ENCODE measurements around the gene CYBB.
A peak's percentile ranks its signal among the peaks of the same experiment; 100 is the strongest.

Gene CYBB

DNA sequence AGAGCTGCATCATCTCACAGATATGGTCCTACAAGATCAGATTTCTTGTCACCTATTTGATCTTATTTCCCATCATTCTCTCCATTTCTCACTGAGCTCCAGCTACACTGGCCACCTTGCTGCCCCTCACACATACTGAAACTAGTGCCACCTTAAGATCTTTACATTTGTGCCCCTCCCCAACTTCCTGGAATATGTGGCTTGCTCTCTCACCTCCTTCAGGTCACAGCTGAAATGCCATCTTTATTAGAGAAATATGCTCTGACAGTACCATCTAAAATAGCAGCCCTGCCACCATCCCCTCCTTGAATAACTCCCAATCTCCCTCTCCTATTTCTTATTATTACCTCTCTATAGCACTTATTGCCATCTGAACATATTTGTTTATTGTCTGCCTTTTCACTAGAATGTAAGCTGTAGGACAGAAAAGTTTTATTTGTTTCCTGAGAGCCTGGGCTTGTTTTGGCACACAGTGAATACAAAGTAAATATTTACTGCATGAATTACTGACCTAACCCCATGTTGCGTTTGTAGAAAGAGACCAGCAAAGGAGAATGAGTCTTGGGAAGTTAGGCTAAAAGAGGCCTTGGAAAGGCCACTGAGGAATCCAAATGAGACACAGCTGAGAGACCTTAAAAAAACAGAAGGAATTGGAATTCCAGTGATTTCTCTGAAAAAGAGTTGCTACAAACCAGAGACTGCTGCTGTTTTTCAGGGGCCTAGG is 44.8 kb downstream of the CYBB start:
- TF ChIP-seq, protein P1, sequence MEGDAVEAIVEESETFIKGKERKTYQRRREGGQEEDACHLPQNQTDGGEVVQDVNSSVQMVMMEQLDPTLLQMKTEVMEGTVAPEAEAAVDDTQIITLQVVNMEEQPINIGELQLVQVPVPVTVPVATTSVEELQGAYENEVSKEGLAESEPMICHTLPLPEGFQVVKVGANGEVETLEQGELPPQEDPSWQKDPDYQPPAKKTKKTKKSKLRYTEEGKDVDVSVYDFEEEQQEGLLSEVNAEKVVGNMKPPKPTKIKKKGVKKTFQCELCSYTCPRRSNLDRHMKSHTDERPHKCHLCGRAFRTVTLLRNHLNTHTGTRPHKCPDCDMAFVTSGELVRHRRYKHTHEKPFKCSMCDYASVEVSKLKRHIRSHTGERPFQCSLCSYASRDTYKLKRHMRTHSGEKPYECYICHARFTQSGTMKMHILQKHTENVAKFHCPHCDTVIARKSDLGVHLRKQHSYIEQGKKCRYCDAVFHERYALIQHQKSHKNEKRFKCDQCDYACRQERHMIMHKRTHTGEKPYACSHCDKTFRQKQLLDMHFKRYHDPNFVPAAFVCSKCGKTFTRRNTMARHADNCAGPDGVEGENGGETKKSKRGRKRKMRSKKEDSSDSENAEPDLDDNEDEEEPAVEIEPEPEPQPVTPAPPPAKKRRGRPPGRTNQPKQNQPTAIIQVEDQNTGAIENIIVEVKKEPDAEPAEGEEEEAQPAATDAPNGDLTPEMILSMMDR (IDR thresholded peaks at IDR 0.05; ENCODE audit: low read depth, low read length): no peak
- DNase-seq (ENCODE audit: low read depth in 2 of 2): no peak
- H3K4me3 ChIP-seq (replicated peaks in 1 of 2; ENCODE audit: low read depth in 2 of 2, low read length in 2 of 2): no peak overlapping the region

DNA sequence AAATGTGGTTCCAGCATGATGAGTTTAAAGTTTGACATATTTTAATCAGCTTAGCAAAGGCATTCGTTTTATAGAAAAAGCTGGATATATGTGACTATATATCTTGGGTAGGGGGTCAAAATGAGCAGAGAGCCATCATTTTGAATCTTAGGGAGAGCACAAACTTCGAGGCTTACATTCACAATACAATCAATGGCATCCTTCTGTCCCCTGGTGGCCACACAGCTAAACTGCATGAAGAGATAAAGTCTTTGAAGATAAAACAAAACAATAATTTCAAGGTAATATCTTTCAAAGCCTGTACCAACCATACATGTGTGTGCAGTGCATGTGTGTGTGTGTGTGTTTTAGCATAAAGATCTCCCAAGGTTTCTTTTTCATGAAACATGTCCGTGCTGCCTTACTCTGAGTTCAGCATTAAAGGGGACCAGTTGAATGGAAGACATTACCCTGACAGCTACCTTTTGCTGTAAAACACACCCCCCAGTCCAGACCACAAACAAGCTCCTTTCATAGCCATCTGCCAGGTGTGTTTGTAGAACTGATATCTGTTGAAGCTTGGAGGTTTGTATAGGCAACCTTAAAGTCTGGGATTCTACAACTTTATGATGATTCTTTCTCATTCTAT is 45.5 kb downstream of the CYBB start:
- DNase-seq (ENCODE audit: low read depth in 2 of 2): peak; percentile 45 to 53
- TF ChIP-seq, protein P1 (IDR thresholded peaks at IDR 0.05; ENCODE audit: low read depth, low read length): peak; percentile 84
- no peak overlapping the region for H3K4me3 ChIP-seq (replicated peaks in 1 of 2; ENCODE audit: low read depth in 2 of 2, low read length in 2 of 2)

DNA sequence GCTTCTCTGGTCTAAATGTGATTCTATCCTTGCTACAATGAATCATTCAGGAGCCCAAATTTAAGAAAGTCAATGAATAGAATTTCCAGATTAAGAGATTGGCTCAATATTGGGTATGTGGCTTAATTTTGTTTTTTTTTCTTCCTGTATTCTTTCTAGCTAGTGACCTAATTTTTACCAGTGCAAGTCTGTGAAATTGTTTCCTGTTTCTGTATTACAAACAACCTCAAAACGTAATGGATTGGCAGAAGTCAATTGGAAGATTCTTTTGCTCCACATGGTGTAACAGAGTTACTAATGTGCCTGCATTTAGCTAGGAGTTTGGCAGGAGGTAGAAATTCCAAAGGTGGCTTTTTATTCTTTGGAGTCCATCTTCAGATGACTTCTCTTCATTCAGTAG is 49.9 kb downstream of the CYBB start:
- H3K4me3 ChIP-seq (replicated peaks in 1 of 2; ENCODE audit: low read depth in 2 of 2, low read length in 2 of 2): no peak overlapping the region
- no peak for DNase-seq (ENCODE audit: low read depth in 2 of 2)
- TF ChIP-seq, protein P1 (IDR thresholded peaks at IDR 0.05; ENCODE audit: low read depth, low read length): no peak

DNA sequence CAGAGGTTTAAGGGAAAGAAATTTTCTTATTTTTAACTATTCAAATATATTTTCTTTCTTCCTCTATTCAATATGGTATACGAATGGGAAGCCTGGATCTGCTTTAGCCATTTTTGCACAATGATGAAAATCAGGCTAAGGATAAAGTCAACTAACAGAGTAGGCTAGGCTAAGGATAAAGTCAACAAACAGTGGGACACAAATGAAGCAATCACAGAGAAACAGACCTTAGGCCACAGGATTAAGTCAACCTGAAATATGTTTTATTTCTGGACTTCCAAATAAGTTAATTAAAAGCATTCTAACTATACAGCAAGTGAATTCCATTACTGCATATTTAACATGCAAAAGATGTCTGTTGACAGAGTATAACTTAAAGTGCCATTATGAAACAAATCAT is 50.5 kb downstream of the CYBB start:
- DNase-seq (ENCODE audit: low read depth in 2 of 2): no peak
- no peak overlapping the region for H3K4me3 ChIP-seq (replicated peaks in 1 of 2; ENCODE audit: low read depth in 2 of 2, low read length in 2 of 2)
- TF ChIP-seq, protein P1 (IDR thresholded peaks at IDR 0.05; ENCODE audit: low read depth, low read length): no peak

DNA sequence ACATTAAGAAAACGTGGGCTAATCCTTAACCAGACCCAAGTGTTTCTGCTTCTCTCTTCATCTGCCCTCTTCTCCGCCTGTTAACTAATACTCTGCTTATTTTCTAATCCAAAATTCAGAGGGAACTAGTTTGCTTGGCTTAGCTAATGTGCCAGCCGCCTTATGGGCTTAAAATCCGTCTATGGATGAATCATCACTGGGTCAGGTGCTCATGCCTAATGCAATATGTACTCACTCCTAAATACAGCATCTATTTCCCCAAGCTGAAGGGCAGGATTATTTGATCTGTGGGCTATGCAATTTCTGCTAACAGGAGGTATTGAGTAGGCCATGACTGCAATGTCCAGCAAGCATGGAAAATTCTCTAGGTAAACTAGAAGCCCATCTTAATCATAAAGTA is 55.1 kb downstream of the CYBB start:
- no peak for DNase-seq (ENCODE audit: low read depth in 2 of 2)
- TF ChIP-seq, protein P1 (IDR thresholded peaks at IDR 0.05; ENCODE audit: low read depth, low read length): no peak
- H3K4me3 ChIP-seq (replicated peaks in 1 of 2; ENCODE audit: low read depth in 2 of 2, low read length in 2 of 2): no peak overlapping the region

DNA sequence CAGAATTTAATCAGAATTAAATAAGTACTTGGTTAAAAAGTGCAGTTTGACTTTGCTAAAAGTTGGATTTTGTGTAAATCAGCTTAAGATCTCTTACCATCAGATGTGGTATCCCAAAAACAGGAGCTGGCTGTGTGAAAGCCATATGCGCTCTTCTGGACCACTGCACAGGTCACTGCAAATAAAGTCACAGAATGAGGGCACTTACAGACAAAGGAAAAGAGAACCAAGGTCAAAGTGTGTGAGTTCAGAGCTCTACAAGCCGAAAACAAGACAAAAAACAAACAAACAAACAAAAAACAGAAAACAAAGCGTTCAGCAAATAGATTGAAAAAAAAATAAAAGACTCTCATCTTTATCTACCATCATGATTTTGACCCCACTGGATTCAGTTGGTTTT is 61.1 kb downstream of the CYBB start:
- no peak for DNase-seq (ENCODE audit: low read depth in 2 of 2)
- TF ChIP-seq, protein P1 (IDR thresholded peaks at IDR 0.05; ENCODE audit: low read depth, low read length): no peak
- H3K4me3 ChIP-seq (replicated peaks in 1 of 2; ENCODE audit: low read depth in 2 of 2, low read length in 2 of 2): no peak overlapping the region
